Measurements from ENCODE around the gene PARVA.
"Not testable (repeated sequence)": the region's sequence is repeated elsewhere in the genome, so short reads cannot be mapped to it uniquely, and the experiment has no call there.

- TF ChIP-seq CTCF (conservative IDR thresholded peaks at IDR 0.05); EZH2 (IDR thresholded peaks at IDR 0.05; ENCODE audit: low read depth): not testable (repeated sequence)
These were observed 10.3 kb upstream of the PARVA start for GRCh38 chr11:12367057-12367456.
